RWPE2 (cell line): ENCODE measurements around the gene HOXD8.

ENCODE experiments used
- ATAC-seq: fragments of 200-7000 bp; cut with Tn5 transposase; 3 replicates; pipeline ENCODE4 v1.9.1; 2021; ENCODE audit warnings: low read depth
- DNase-seq: peaks from one replicate; pipeline ENCODE4 v3.0.0-alpha.2; 2020; ENCODE audit warnings: low spot score
- H3K27ac ChIP-seq: fragments of 450-650 bp; 2 replicates; pipeline ENCODE4 v1.5.1; 2017; ENCODE audit warnings: mild to moderate bottlenecking; ENCODE audit not compliant: poor library complexity, severe bottlenecking
- H3K27me3 ChIP-seq: fragments of 250-450 bp; sonication (Bioruptor Pico); 2 replicates; pipeline ENCODE4 v1.5.1; 2021; ENCODE audit warnings: mild to moderate bottlenecking, moderate library complexity; ENCODE audit not compliant: insufficient read depth, poor library complexity, severe bottlenecking
- H3K36me3 ChIP-seq: fragments of 250-450 bp; sonication (Bioruptor Pico); 2 replicates; pipeline ENCODE4 v1.5.1; 2020; ENCODE audit warnings: low read depth, mild to moderate bottlenecking, moderate library complexity
- H3K4me1 ChIP-seq: fragments of 250-450 bp; sonication (Bioruptor Pico); 2 replicates; pipeline ENCODE4 v1.5.1; 2021; ENCODE audit warnings: mild to moderate bottlenecking, moderate library complexity; ENCODE audit not compliant: insufficient read depth, poor library complexity, severe bottlenecking
- H3K4me3 ChIP-seq: fragments of 250-450 bp; sonication (Bioruptor Pico); 2 replicates; pipeline ENCODE4 v1.5.1; 2021; ENCODE audit warnings: mild to moderate bottlenecking, moderate library complexity; ENCODE audit not compliant: severe bottlenecking
- H3K9me3 ChIP-seq: fragments of 250-450 bp; sonication (Bioruptor Pico); 2 replicates; pipeline ENCODE4 v1.5.1; 2021; ENCODE audit warnings: mild to moderate bottlenecking, moderate library complexity; ENCODE audit not compliant: severe bottlenecking
- CTCF ChIP-seq: fragments of 450-650 bp; IDR thresholded peaks from one replicate; pipeline ENCODE4 v1.5.1; 2017; ENCODE audit warnings: mild to moderate bottlenecking, moderate library complexity; ENCODE audit not compliant: poor library complexity, severe bottlenecking

The HOXD8 gene

GRCh38 chr2:176150584-176151441, 21.3 kb downstream of the HOXD8 start:
- DNase-seq: no peak
- H3K36me3 ChIP-seq: no peaks in the 10 kb centered on the region
- TF ChIP-seq CTCF: no peak
- ATAC-seq: no peak
- H3K27ac ChIP-seq: no peak overlapping the region
- no peaks in the 10 kb centered on the region for H3K9me3 ChIP-seq
- H3K27me3 ChIP-seq: no peaks in the 10 kb centered on the region
- no peak overlapping the region for H3K4me3 ChIP-seq
- no peaks in the 10 kb centered on the region for H3K4me1 ChIP-seq

- no peak for ATAC-seq
- Histone ChIP-seq H3K36me3 (no peaks in the 10 kb centered on the region), H3K27me3 (no peaks in the 10 kb centered on the region), H3K9me3 (no peaks in the 10 kb centered on the region), H3K27ac (no peak within 1 kb of the TSS), H3K4me1 (no peaks in the 10 kb centered on the region), H3K4me3 (no peak within 1 kb of the TSS)
- DNase-seq: peak; percentile 44
- no peak for TF ChIP-seq CTCF
Measured at GRCh38 chr2:176151442-176152287, 22.2 kb downstream of the HOXD8 start, which contains the start of gene HOXD4. TSS of gene HOXD4 (plus strand) at chr2:176151550. CDS start at chr2:176151634, 84 bp downstream.

- peaks cover 3% of the 10 kb centered on the region for H3K27me3 ChIP-seq
- no peak for TF ChIP-seq CTCF
- DNase-seq (no peak), ATAC-seq (no peak)
- H3K36me3 ChIP-seq: no peaks in the 10 kb centered on the region
- H3K4me3 ChIP-seq: no peak overlapping the region
- H3K9me3 ChIP-seq: no peaks in the 10 kb centered on the region
- no peak overlapping the region for H3K27ac ChIP-seq
- no peaks in the 10 kb centered on the region for H3K4me1 ChIP-seq
Measured at GRCh38 chr2:176152350-176153181, 23.1 kb downstream of the HOXD8 start.

- no peak for TF ChIP-seq CTCF
- H3K4me3 ChIP-seq: no peak overlapping the region
- no peaks in the 10 kb centered on the region for H3K4me1 ChIP-seq
- H3K9me3 ChIP-seq: no peaks in the 10 kb centered on the region
- no peaks in the 10 kb centered on the region for H3K36me3 ChIP-seq
- no peak overlapping the region for H3K27ac ChIP-seq
- H3K27me3 ChIP-seq: peaks cover 15% of the 10 kb centered on the region
- DNase-seq: no peak
- ATAC-seq: no peak
Measured at GRCh38 chr2:176154576-176155252, 25.2 kb downstream of the HOXD8 start.
